T-helper 1 cell treated with Interleukin-12 subunit alpha and Interleukin-12 subunit beta and Interleukin-4 antibody, amounts not matched to agents 30 μg/mL and 1 μg/mL, for 36 hours (primary cell): ENCODE measurements around the gene RALGAPA2.

Source experiments
- H3K27ac Mint-ChIP-seq: one replicate; pipeline ENCODE4 v1.8.0; 2021; ENCODE audit warnings: mild to moderate bottlenecking, mixed read lengths
- H3K27me3 Mint-ChIP-seq: one replicate; pipeline ENCODE4 v1.8.0; 2021; ENCODE audit warnings: low read depth, mixed read lengths
- H3K36me3 Mint-ChIP-seq: one replicate; pipeline ENCODE4 v1.8.0; 2021; ENCODE audit warnings: low read depth, mixed read lengths
- H3K4me1 Mint-ChIP-seq: one replicate; pipeline ENCODE4 v1.8.0; 2021; ENCODE audit warnings: low read depth, mixed read lengths
- H3K4me3 Mint-ChIP-seq: one replicate; pipeline ENCODE4 v1.8.0; 2021; ENCODE audit warnings: mild to moderate bottlenecking, moderate library complexity, mixed read lengths
- H3K9me3 Mint-ChIP-seq: one replicate; pipeline ENCODE4 v1.8.0; 2021; ENCODE audit warnings: mixed read lengths

Gene RALGAPA2

DNA sequence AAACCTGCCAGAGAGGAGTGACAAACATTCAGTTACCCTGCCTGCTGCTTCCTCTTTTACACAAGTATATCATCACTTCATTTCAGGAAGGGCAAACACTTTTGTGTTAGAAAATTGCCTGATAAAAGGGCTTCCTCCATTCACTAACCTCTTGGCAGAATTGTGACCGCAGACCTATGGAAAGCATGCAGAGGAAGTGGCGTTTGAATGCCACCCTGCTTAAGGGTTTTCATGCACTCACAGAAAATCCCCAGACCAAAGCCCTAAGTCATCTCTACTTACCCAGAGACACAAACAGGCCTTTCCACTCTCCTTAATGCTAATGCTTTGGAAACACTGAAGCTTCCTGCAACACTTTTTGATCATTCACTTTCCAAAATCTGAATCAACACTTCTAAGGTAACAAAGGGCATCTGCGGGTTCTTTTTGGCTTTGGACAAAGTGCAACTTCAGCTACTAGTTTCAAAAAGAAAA is 22.1 kb upstream of the RALGAPA2 start:
- Mint-ChIP-seq H3K27me3 (no peaks in the 10 kb centered on the region), H3K9me3 (no peaks in the 10 kb centered on the region), H3K4me1 (peaks cover 11% of the 10 kb centered on the region), H3K36me3 (no peaks in the 10 kb centered on the region), H3K4me3 (no peak overlapping the region), H3K27ac (peak overlapping the region; percentile 1)

DNA sequence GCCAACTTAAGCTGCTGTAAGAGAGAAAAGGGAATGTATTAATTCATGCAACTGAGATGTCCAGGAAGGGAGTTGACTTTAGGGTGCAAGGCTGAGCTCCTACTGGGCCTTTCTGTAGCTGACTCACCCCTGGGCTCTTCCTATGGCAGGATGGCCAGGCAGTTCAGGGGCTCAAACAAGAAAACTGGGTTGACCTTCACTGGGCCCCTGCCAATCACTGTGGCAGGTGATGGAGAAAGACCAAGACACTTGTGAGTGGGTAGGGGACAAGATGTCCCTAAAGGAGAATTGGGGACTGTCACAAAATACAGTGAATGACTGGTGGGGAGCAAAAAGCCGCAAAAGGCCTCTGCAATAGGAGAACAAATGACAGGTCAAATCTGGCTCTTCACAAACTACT is 21.5 kb upstream of the RALGAPA2 start:
- Mint-ChIP-seq H3K27ac (no peak overlapping the region), H3K9me3 (no peaks in the 10 kb centered on the region), H3K4me1 (peaks cover 11% of the 10 kb centered on the region)

DNA sequence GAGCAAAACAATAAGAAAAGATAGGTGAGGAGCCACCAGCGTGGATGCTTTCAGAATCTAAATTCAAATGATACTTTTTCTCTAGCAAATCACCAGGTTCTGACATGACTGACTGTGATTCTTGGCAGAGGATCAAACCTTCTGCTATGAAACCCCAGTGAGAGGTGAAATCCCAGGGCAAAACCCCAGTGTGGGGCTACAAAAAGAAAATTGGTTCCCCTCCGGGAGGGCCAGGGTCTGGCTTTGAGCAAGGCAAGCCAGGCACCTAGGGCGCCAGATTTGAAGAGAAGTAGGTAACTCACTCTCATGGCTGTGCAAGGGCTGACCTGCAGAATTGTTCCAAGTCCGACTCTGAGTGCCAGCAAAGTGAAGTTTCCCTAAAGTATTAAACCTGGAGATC is 20.2 kb upstream of the RALGAPA2 start:
- no peak overlapping the region for H3K4me3 Mint-ChIP-seq
- no peaks in the 10 kb centered on the region for H3K27me3 Mint-ChIP-seq

More for the DNA sequence above, 21.5 kb upstream of the RALGAPA2 start:
- Mint-ChIP-seq H3K4me3 (no peak overlapping the region), H3K27me3 (no peaks in the 10 kb centered on the region), H3K36me3 (no peaks in the 10 kb centered on the region)

DNA sequence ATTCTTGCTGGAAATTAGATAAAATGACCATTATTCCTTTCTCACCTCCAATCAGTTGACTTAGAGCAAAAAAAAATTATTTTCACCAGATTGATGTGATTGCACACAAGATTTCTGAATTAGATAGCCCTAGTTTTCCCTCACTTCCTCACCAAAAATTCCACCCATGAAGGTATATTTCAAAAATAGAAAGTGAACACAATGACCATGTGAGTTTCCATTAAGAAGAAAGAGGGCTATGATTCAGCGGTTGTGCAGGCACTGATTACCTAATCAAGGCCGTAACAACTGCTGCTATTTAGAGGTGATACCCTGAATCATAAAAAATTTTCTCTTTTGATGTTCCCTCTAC is 19.5 kb upstream of the RALGAPA2 start:
- Mint-ChIP-seq H3K4me3 (no peak overlapping the region), H3K9me3 (no peaks in the 10 kb centered on the region), H3K36me3 (no peaks in the 10 kb centered on the region), H3K4me1 (peaks cover 11% of the 10 kb centered on the region), H3K27me3 (no peaks in the 10 kb centered on the region), H3K27ac (no peak overlapping the region)

More for the DNA sequence above, 20.2 kb upstream of the RALGAPA2 start:
- Mint-ChIP-seq H3K9me3 (no peaks in the 10 kb centered on the region), H3K36me3 (no peaks in the 10 kb centered on the region), H3K4me1 (peaks cover 11% of the 10 kb centered on the region), H3K27ac (no peak overlapping the region)

DNA sequence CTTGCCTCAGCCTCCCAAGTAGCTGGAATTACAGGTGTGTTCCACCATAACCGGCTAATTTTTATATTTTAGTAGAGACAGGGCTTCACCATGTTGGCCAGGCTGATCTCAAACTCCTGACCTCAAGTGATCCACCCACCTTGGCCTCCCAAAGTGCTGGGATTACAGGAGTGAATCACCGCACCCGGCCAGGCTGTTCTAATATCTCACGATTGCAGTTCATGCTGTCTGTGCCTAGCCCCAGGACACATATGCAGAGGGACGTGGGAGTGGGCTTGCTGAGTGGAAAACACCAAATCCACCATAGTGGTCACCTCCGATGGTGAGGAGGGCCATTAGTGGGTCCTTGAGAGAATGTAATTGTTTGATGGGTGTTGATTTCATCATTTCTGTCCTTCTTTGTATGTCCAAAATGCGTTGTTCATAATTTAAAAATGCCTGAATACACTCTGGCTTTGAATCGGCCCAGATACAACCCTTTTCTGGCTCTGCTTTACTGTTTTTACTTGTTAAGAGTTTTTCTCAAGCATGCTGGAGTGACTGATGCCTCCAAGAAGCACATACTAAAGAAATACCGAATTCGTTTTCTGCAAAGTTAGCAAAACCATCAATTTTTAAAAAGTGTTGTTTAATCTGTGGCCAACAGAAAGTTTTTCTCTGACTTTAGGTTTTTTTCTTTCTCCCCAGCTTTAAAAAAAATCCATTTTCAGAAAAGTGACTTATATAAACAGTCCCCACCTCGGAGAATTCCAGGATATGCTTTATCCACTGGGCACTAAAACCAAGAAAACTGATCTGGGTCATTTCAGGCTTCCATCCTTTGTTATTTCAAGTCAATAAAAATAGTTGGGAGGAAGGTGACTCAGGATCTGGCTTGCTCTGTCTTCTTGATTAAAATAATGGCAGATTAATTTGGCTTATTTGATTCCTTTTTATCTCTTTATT is 18.8 kb upstream of the RALGAPA2 start:
- no peaks in the 10 kb centered on the region for H3K9me3 Mint-ChIP-seq
- H3K36me3 Mint-ChIP-seq: no peaks in the 10 kb centered on the region
- no peaks in the 10 kb centered on the region for H3K27me3 Mint-ChIP-seq
- peaks cover 11% of the 10 kb centered on the region for H3K4me1 Mint-ChIP-seq
- H3K27ac Mint-ChIP-seq: no peak overlapping the region
- no peak overlapping the region for H3K4me3 Mint-ChIP-seq

DNA sequence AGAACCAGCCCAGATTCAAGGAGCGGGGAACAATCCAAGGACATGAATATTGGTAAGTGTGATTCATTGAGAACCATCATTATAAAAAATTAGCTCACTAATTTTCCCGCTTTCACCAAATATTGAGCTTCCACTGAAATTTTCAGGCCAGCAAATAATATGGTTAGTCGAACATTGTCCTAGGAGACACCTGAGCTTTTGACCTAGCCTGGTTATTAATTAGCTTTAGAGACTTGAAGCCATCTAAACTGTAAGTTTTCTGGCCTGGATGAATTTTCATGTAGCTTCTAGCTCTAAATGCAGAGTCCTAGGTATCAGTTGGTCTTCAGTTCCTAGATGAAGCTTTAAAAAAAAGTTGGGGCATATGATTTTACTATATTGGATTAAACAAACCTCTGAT is 17.1 kb upstream of the RALGAPA2 start:
- H3K36me3 Mint-ChIP-seq: no peaks in the 10 kb centered on the region
- no peaks in the 10 kb centered on the region for H3K9me3 Mint-ChIP-seq
- H3K4me3 Mint-ChIP-seq: no peak overlapping the region
- peaks cover 6% of the 10 kb centered on the region for H3K27me3 Mint-ChIP-seq
- H3K27ac Mint-ChIP-seq: no peak overlapping the region
- peaks cover 7% of the 10 kb centered on the region for H3K4me1 Mint-ChIP-seq

DNA sequence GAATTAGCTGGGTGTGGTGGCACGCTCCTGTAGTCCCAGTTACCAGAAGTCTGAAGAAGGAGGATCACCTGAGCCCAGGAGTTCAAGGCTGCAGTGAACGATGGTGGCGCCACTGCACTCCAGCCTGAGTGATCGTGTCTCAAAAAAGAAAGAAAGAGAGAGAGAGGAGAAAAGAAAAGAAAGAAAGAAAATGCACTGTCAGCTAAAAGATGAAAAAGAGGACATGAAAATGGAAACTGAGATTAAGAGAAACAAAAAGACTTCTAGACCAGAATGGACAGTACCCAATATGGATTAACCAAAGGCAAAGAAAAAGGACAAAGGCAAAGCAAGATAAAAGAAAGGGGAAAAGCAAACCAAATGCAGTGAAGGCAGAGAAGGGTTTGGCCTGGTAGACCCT is 9.0 kb upstream of the RALGAPA2 start:
- H3K9me3 Mint-ChIP-seq: no peaks in the 10 kb centered on the region
- H3K36me3 Mint-ChIP-seq: no peaks in the 10 kb centered on the region
- H3K4me1 Mint-ChIP-seq: no peaks in the 10 kb centered on the region
- H3K4me3 Mint-ChIP-seq: no peak overlapping the region
- H3K27ac Mint-ChIP-seq: no peak overlapping the region
- peaks cover 10% of the 10 kb centered on the region for H3K27me3 Mint-ChIP-seq

DNA sequence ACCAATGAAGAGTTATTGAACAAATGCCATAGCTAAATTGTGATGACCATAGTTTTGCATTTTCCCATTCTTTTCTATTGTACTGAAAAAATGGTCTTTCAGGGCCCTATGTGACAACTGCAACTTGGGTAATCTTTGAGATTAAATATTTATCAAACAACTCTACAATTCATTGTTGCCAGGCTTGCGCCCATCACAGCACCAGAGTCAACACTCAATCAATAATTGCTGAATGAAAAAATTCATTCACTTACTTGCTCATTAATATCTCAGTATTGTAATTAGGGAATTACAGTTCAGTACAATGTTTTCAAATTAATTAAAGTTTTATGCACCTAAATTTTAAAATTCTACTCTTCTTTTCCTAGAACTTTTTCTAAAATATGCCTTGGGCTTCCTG is 7.7 kb upstream of the RALGAPA2 start:
- Mint-ChIP-seq H3K9me3 (no peaks in the 10 kb centered on the region), H3K4me3 (no peak overlapping the region), H3K4me1 (no peaks in the 10 kb centered on the region), H3K27me3 (peaks cover 4% of the 10 kb centered on the region), H3K36me3 (no peaks in the 10 kb centered on the region), H3K27ac (no peak overlapping the region)

DNA sequence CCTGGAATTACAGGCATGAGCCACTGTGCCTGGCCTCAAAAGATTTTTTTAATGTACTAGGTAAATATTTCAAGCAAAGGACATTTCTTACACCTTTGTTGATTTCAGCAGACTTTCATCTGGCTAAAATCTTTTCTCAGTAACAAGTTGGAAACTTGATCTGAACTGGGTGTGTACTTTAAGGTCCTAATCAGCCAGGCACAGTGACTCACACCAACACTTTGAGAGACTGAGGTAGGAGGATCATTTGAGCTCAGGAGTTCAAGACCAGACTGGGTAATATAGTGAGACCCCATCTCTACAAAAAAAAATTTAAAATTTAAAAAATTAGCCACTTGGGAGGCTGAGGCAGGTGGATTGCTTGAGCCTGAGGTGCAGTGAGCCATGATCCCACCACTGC is 7.0 kb upstream of the RALGAPA2 start:
- Mint-ChIP-seq H3K27ac (no peak overlapping the region), H3K27me3 (peaks cover 4% of the 10 kb centered on the region), H3K9me3 (no peaks in the 10 kb centered on the region), H3K36me3 (no peaks in the 10 kb centered on the region), H3K4me1 (no peaks in the 10 kb centered on the region), H3K4me3 (no peak overlapping the region)

DNA sequence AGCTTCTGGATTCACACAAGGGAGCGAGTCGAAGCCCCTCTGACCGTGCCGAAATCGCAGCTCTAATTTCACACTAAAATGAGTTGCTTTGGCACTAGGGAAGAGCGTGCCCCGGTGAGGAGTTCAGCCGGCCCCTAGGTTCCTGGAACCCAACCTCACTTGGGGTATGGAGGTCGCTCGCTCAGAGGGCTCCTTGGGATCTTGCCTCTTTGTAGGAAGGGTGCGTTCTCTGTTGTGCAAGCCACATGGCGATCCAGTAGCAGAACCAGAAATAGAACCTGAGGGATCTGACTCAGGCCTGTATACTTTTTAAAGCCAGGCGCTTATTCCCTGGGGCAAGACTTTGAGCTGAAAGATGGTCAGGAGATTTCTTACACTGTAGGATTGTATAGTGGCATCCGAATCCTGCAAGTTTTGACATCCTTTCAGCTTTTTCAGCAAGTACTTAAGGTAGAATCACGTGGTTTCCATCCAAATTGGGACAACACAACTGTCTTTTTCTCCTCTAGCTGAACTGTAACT is 861 bp upstream of the RALGAPA2 start:
- Mint-ChIP-seq H3K27me3 (no peaks in the 10 kb centered on the region), H3K36me3 (peaks cover 4% of the 10 kb centered on the region), H3K4me1 (peaks cover 23% of the 10 kb centered on the region), H3K4me3 (peak overlapping the region; percentile 84), H3K9me3 (no peaks in the 10 kb centered on the region), H3K27ac (peak overlapping the region; percentile 86)

DNA sequence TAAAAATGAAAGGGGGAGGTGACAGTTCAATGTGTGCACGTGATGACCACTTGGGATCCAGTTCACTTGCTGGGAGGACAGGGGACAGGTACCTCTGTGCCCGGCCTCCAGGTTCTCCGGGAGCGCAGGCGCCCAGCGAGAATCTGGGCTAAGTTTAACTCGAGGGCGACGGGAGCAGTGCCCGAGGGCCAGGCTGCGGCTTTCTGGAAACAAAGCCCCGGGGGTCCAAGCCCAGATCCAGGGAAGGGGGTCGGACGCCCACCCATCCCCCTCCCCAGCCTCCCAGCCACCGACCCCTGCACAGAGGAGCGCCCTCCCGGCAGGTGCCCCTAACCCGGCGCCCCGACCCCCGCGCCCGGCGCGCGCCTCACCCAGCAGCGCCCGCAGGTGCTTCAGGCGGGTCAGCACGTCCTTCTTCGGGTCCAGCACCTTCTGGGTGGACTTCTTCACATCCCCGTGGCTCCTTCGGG is 405 bp downstream of the RALGAPA2 start:
- Mint-ChIP-seq H3K4me3 (peak overlapping the region; percentile 95), H3K9me3 (no peaks in the 10 kb centered on the region), H3K27me3 (no peaks in the 10 kb centered on the region), H3K36me3 (peaks cover 4% of the 10 kb centered on the region), H3K4me1 (peaks cover 23% of the 10 kb centered on the region), H3K27ac (peak overlapping the region; percentile 96)

DNA sequence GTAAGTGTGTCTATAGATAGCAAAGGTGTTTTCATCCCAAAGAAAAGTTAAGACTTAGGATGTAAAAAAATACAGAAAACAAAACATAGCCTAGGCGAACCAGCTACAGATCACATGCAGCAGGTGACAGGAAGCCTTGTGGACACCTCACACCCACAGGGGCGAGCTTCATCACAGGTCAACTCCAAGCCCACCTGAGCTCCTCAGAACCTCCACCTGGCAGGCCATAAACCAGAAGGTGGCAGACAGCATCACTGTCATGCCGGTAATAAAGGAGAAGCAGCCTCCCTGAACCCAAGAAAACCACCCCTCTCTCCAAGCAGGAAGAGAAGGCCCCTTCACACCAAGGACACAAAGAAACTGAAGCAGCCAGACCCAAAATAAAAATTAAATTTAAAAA is 1.0 kb downstream of the RALGAPA2 start:
- peaks cover 4% of the 10 kb centered on the region for H3K36me3 Mint-ChIP-seq
- H3K4me3 Mint-ChIP-seq: peak overlapping the region; percentile 95
- H3K9me3 Mint-ChIP-seq: no peaks in the 10 kb centered on the region
- peaks cover 25% of the 10 kb centered on the region for H3K4me1 Mint-ChIP-seq
- H3K27me3 Mint-ChIP-seq: no peaks in the 10 kb centered on the region
- H3K27ac Mint-ChIP-seq: peak overlapping the region; percentile 96

DNA sequence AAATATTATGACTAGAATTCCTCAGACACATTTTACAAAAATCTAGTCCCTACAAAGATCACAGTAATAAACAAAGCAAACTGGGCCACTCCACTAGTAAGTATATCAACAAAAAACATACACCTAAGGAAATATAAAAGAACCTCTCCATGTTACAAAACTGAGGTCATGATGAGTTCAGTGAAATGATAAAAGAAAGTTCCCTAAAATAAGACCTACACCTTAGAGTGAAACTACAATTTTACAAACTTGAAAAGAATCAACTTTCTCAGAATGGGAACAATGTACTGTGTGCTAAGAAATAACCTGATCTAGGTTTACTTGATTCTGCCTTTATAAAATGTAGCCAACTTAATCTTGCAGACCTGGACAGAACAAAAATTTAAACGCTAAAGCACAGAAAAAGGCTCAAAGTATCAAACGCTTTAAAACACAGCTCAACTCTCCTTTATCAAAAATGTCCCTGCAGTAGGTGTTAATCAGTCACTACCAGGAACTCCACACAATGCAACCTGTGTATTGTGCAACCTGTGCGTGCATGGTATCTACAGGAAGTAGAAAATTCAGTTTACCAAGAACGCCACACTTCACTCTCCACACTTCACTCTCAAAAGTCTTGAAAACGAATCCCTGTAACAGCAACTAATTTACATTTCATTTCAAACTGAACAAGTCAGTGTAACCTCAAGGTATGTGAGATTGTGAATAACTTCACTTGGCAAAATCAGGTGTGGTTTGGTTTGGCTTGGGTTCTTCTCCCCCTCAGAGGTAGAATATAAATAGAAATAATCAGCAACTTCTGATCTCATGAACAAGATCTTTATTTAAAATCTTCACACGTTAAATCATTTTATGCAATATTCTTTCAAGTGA is 1.8 kb downstream of the RALGAPA2 start:
- H3K27me3 Mint-ChIP-seq: no peaks in the 10 kb centered on the region
- peaks cover 7% of the 10 kb centered on the region for H3K36me3 Mint-ChIP-seq

DNA sequence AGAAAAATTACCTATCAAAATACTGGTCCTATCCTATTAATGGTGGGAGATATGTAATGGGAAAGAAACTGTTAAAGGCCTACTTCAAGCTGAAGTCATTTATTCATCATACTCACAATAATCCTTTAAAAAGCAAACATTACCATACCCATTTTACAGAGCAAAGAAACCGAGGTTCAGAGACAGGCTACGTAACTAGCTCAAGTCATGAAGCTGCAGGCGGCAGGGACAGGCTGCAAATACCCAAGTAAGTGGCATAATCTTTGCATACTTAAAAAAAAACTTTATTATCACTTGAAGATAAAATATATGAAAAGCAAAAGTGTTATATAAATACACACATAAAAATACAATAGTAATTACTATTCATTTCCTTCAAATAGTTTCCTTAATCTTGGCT is 2.6 kb downstream of the RALGAPA2 start:
- H3K4me3 Mint-ChIP-seq: no peak overlapping the region
- H3K4me1 Mint-ChIP-seq: peaks cover 27% of the 10 kb centered on the region
- peak overlapping the region; percentile 96 for H3K27ac Mint-ChIP-seq
- H3K27me3 Mint-ChIP-seq: no peaks in the 10 kb centered on the region
- no peaks in the 10 kb centered on the region for H3K9me3 Mint-ChIP-seq
- H3K36me3 Mint-ChIP-seq: peaks cover 7% of the 10 kb centered on the region

More for the DNA sequence above, 1.8 kb downstream of the RALGAPA2 start:
- H3K27ac Mint-ChIP-seq: peak overlapping the region; percentile 96
- H3K4me1 Mint-ChIP-seq: peaks cover 27% of the 10 kb centered on the region
- peak overlapping the region; percentile 95 for H3K4me3 Mint-ChIP-seq
- H3K9me3 Mint-ChIP-seq: no peaks in the 10 kb centered on the region
